Endothelial cell of umbilical vein (primary cell): Measurements from ENCODE around the gene CAMTA1. TPM values are rescaled to one million over a fixed set of nuclear protein-coding genes. Genes with fewer than 3 reads are reported as not detected.

Source experiments
- BruUV-seq: library from RNA; stranded (reverse); fragments of 400-500 nt; replicated peaks from 2 replicates; lab custom pipeline; 2021; lab: Mats Ljungman, UMichigan
- CTCF ChIA-PET: fragments of 300-600, 350-600 bp; sonication (Branson Sonifier 250); formaldehyde crosslinking; loops from one replicate; lab custom pipeline; 2021; ENCODE audit warnings: antibody characterized with exemption, inconsistent platforms; lab: Charles Lee
- POLR2A ChIA-PET: fragments of 300-600, 350-600 bp; sonication (Branson Sonifier 250); formaldehyde crosslinking; loops from one replicate; lab custom pipeline; 2021; ENCODE audit warnings: antibody characterized with exemption, inconsistent platforms; lab: Charles Lee
- DNase-seq: peaks from one replicate; pipeline ENCODE4 v3.0.0-alpha.2; 2011; ENCODE audit warnings: low read depth, low spot score
- FAIRE-seq: peaks from 2 replicates; lab custom pipeline; 2011; peaks lifted over from hg19 to GRCh38; lab: Jason Lieb, UNC
- H2AFZ ChIP-seq: 2 replicates; pipeline ENCODE4 v1.6.0; 2012; ENCODE audit warnings: low read depth, low read length, control low read depth, inconsistent platforms
- H3K27ac ChIP-seq: 2 replicates; pipeline ENCODE4 v1.5.1; 2011; ENCODE audit warnings: low read depth, mild to moderate bottlenecking, control low read depth, low read length, moderate library complexity; ENCODE audit not compliant: insufficient read depth
- H3K27me3 ChIP-seq, 2 experiments: 2 replicates each; pipeline versions ENCODE4 v1.6.0 to v1.6.1; 2011; ENCODE audit warnings: low read length in 2 of 2, mixed read lengths in 1 of 2; ENCODE audit not compliant: control insufficient read depth in 2 of 2, insufficient read depth in 2 of 2
- H3K36me3 ChIP-seq, 2 experiments: 2 replicates in 1 of 2; 3 replicates in 1 of 2; pipeline ENCODE4 v1.5.1; 2011; ENCODE audit warnings: low read length in 2 of 2, mild to moderate bottlenecking in 1 of 2, moderate library complexity in 1 of 2; ENCODE audit not compliant: control insufficient read depth in 2 of 2, insufficient read depth in 2 of 2; ENCODE audit errors: extremely low read depth in 1 of 2
- H3K4me1 ChIP-seq: 3 replicates; pipeline ENCODE4 v1.5.1; 2011; ENCODE audit warnings: mild to moderate bottlenecking, low read length; ENCODE audit not compliant: control insufficient read depth, insufficient read depth; ENCODE audit errors: extremely low read depth
- H3K4me2 ChIP-seq: 2 replicates; pipeline ENCODE4 v1.6.1; 2011; ENCODE audit warnings: low read length, control low read depth, mixed read lengths; ENCODE audit not compliant: insufficient read depth
- H3K4me3 ChIP-seq, 3 experiments: fragments of 200-600 bp in 1 of 3; sonication (generic), shearing (Covaris generic) in 1 of 3; replicated peaks in 1 of 3; 2 replicates each; pipeline ENCODE4 v1.5.1; 2011 to 2016; ENCODE audit warnings: control low read depth in 3 of 3, low read length in 3 of 3, mild to moderate bottlenecking in 2 of 3, inconsistent platforms in 1 of 3, low read depth in 1 of 3, moderate library complexity in 1 of 3; ENCODE audit not compliant: insufficient read depth in 1 of 3
- H3K79me2 ChIP-seq: 2 replicates; pipeline ENCODE4 v1.6.0; 2012; ENCODE audit warnings: low read length, inconsistent platforms; ENCODE audit not compliant: control insufficient read depth, insufficient read depth
- H3K9ac ChIP-seq: replicated peaks from 2 replicates; pipeline ENCODE3; 2011; ENCODE audit warnings: low read length, control low read depth; ENCODE audit not compliant: insufficient read depth; ENCODE audit errors: extremely low read depth
- H3K9me1 ChIP-seq: replicated peaks from 3 replicates; pipeline ENCODE4 v1.6.0; 2011; ENCODE audit warnings: mild to moderate bottlenecking, low read length; ENCODE audit not compliant: control insufficient read depth, insufficient read depth; ENCODE audit errors: extremely low read depth
- H3K9me3 ChIP-seq: replicated peaks from 2 replicates; pipeline ENCODE4 v1.5.1; 2012; ENCODE audit warnings: low read length, inconsistent platforms; ENCODE audit not compliant: control insufficient read depth, insufficient read depth
- H4K20me1 ChIP-seq: replicated peaks from 2 replicates; pipeline ENCODE3; 2011; ENCODE audit warnings: mild to moderate bottlenecking, low read length; ENCODE audit not compliant: control insufficient read depth, insufficient read depth; ENCODE audit errors: extremely low read depth
- EZH2 ChIP-seq: IDR thresholded peaks from 2 replicates; pipeline ENCODE4 v1.6.1; 2012; ENCODE audit warnings: borderline replicate concordance, low read depth, mild to moderate bottlenecking, moderate library complexity, low read length, inconsistent platforms; ENCODE audit not compliant: severe bottlenecking
- FOS ChIP-seq: IDR thresholded peaks from 2 replicates; pipeline ENCODE4 v1.6.1; 2011; ENCODE audit warnings: mild to moderate bottlenecking, low read length, moderate library complexity, borderline replicate concordance; ENCODE audit not compliant: insufficient read depth
- GATA2 ChIP-seq: IDR thresholded peaks from 2 replicates; pipeline ENCODE4 v1.7.0; 2011; ENCODE audit warnings: low read depth, mild to moderate bottlenecking, moderate library complexity, mixed read lengths, low read length; ENCODE audit not compliant: insufficient read length, insufficient read depth
- JUN ChIP-seq: IDR thresholded peaks from 2 replicates; pipeline ENCODE4 v1.6.1; 2011; ENCODE audit warnings: borderline replicate concordance, low read depth; ENCODE audit not compliant: insufficient read length, insufficient read depth
- MYC ChIP-seq: IDR thresholded peaks from one replicate; pipeline ENCODE4 v1.6.1; 2011; ENCODE audit warnings: mild to moderate bottlenecking, low read depth, low read length
- POLR2A ChIP-seq: IDR thresholded peaks from 2 replicates; pipeline ENCODE4 v1.6.1; 2012; ENCODE audit warnings: low read depth, mild to moderate bottlenecking, control low read depth, low read length
- POLR2AphosphoS5 ChIP-seq: IDR thresholded peaks from 2 replicates; pipeline ENCODE4 v1.6.1; 2012; ENCODE audit warnings: low read depth, mild to moderate bottlenecking, control low read depth, low read length, moderate library complexity; ENCODE audit not compliant: insufficient read depth
- dilution Hi-C: fragments of 300-500 bp; cut with MboI; formaldehyde crosslinking; loops from one replicate; pipeline ENCODE4 v1.15.0; 2019; ENCODE audit warnings: low sequenced_read_pairs; ENCODE audit not compliant: extremely low pct_ligation_motif_present
- intact Hi-C: fragments of 100-400 bp; cut with micrococcal nuclease; formaldehyde crosslinking; loops from one replicate; pipeline ENCODE4 v1.10.0; 2022
- polyA plus RNA-seq, 4 experiments: library from polyadenylated mRNA; depleted of rRNA in 3 of 4; stranded (reverse) in 3 of 4; unstranded in 1 of 4; fragments of >200 nt; gene quantifications; 2 replicates each; pipeline versions ENCODE4 v1.2.1 to v1.2.3, GENCODE V29; 2011 to 2012; ENCODE audit warnings: missing spikeins in 1 of 4
- total RNA-seq: library from RNA; stranded (reverse); gene quantifications from 2 replicates; pipeline ENCODE4 v1.2.3, GENCODE V29; 2021
- TF ChIP-seq, protein P1 (sequence below): IDR thresholded peaks from 2 replicates; pipeline ENCODE4 v1.6.1; 2011; ENCODE audit not compliant: insufficient read depth, insufficient read length
- TF ChIP-seq, protein P2 (sequence below), 2 donors: IDR thresholded peaks; 1 replicate in 1 of 2; 2 replicates in 1 of 2; pipeline ENCODE4 v1.5.1; 2011; ENCODE audit warnings: low read length in 2 of 2, mild to moderate bottlenecking in 2 of 2, moderate library complexity in 2 of 2, control low read depth in 1 of 2, inconsistent platforms in 1 of 2, low read depth in 1 of 2; ENCODE audit not compliant: insufficient read depth in 1 of 2; ENCODE audit errors: extremely low read depth in 1 of 2

Gene CAMTA1
- total and polyA plus RNA-seq, 2 donors (not counting 3 experiments of a cell fraction or from before 2014, with no cell fraction given), result 50.8 to 92.7 TPM

DNA sequence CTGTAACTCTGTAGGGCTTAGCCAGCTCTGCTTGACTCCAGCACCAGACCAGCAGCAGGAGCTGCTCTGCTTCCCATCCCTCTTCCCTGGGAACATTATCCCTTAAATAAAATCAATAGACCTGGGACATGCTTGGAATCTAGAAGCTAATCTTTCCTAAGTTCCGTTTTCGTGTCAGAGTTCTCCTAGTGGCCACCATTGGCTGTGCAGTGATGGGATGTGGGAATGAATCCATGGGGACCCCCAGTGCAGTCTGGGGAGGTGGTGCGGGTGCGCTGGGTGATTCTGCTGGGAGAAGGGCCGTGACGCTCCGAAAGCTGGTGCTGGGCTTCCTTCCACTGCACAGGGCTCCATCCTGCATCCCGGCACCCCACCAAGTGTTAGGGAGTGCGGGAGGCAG lies 202.7 kb downstream of the CAMTA1 start:
- Histone ChIP-seq H3K9me3 (no peaks in the 10 kb centered on the region), H3K4me1 (no peaks in the 10 kb centered on the region), H3K9ac (no peak overlapping the region), H2AFZ (no peak overlapping the region), H3K4me3 (no peak overlapping the region), H3K4me2 (no peak overlapping the region), H3K36me3 (no peaks in the 10 kb centered on the region), H3K9me1 (no peaks in the 10 kb centered on the region), H4K20me1 (no peaks in the 10 kb centered on the region), H3K27ac (no peak overlapping the region), H3K27me3 (no peaks in the 10 kb centered on the region), H3K79me2 (no peaks in the 10 kb centered on the region)
- DNase-seq, result no peak
- no peak for TF ChIP-seq FOS
- no peak for TF ChIP-seq EZH2
- TF ChIP-seq POLR2AphosphoS5, result no peak
- no peak for TF ChIP-seq GATA2
- no peak for TF ChIP-seq MYC
- no peak for TF ChIP-seq JUN
- no TSS peak for BruUV-seq
- dilution Hi-C loops (no loop called here), intact Hi-C loops (no loop called here)
- ChIA-PET POLR2A (no interaction called here), CTCF (no interaction called here)
- no peak for FAIRE-seq

DNA sequence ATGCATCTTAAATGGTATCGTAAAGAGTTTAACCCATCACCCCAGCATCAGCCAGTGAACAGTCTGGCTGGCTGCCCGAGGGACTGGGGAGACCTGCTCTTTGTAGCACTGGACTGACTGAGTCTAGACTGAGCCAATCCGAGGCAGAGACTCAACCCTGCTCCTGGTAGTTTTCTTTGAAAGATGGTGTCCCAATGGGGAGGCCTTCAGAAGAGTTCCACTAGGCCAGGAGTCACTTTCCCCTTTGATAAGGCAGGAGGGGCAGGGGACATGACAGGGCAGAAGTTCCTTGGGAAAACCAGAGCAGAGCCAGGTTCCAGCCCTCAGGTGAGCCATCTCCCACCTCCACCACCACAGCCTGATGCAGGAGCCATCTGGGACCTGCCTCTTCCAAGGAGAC lies 203.5 kb downstream of the CAMTA1 start:
- Histone ChIP-seq H3K4me1 (no peaks in the 10 kb centered on the region), H3K36me3 (no peaks in the 10 kb centered on the region), H3K9me3 (no peaks in the 10 kb centered on the region), H3K27me3 (no peaks in the 10 kb centered on the region), H3K79me2 (no peaks in the 10 kb centered on the region), H3K4me3 (no peak overlapping the region), H3K4me2 (no peak overlapping the region), H2AFZ (no peak overlapping the region), H3K9ac (no peak overlapping the region), H4K20me1 (no peaks in the 10 kb centered on the region), H3K27ac (no peak overlapping the region), H3K9me1 (no peaks in the 10 kb centered on the region)
- POLR2A ChIA-PET, result no interaction called here
- FAIRE-seq (no peak), DNase-seq (no peak)
- BruUV-seq, result no TSS peak
- TF ChIP-seq POLR2A (no peak), POLR2AphosphoS5 (no peak), EZH2 (no peak), JUN (no peak), FOS (no peak), GATA2 (no peak), MYC (no peak)
- TF ChIP-seq, protein P1, sequence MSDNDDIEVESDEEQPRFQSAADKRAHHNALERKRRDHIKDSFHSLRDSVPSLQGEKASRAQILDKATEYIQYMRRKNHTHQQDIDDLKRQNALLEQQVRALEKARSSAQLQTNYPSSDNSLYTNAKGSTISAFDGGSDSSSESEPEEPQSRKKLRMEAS, result no peak
- TF ChIP-seq, protein P2, sequence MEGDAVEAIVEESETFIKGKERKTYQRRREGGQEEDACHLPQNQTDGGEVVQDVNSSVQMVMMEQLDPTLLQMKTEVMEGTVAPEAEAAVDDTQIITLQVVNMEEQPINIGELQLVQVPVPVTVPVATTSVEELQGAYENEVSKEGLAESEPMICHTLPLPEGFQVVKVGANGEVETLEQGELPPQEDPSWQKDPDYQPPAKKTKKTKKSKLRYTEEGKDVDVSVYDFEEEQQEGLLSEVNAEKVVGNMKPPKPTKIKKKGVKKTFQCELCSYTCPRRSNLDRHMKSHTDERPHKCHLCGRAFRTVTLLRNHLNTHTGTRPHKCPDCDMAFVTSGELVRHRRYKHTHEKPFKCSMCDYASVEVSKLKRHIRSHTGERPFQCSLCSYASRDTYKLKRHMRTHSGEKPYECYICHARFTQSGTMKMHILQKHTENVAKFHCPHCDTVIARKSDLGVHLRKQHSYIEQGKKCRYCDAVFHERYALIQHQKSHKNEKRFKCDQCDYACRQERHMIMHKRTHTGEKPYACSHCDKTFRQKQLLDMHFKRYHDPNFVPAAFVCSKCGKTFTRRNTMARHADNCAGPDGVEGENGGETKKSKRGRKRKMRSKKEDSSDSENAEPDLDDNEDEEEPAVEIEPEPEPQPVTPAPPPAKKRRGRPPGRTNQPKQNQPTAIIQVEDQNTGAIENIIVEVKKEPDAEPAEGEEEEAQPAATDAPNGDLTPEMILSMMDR (IDR thresholded peaks at IDR 0.05; ENCODE audit: extremely low read depth in 1 of 2, insufficient read depth in 1 of 2, low read depth in 1 of 2, low read length in 2 of 2), result no peak
- dilution Hi-C loops, result no loop called here
- CTCF ChIA-PET, result no interaction called here
- intact Hi-C loops, result no loop called here
